ENCODE results near the gene IPO13.

Gene IPO13

GRCh38 chr1:43913666-43914360 lies 32.9 kb upstream of the IPO13 start:
- DNase-seq (ENCODE audit: insufficient read length, low spot score) (no peak), FAIRE-seq (no peak)
- TF ChIP-seq POLR2A (IDR thresholded peaks at IDR 0.05; ENCODE audit: low read depth, low read length) = no peak

- FAIRE-seq (no peak), DNase-seq (ENCODE audit: insufficient read length, low spot score) (no peak)
- no peak for TF ChIP-seq POLR2A (IDR thresholded peaks at IDR 0.05; ENCODE audit: low read depth, low read length)
Measured at GRCh38 chr1:43914576-43915525, 31.9 kb upstream of the IPO13 start.

GRCh38 chr1:43919906-43920305 lies 26.8 kb upstream of the IPO13 start:
- FAIRE-seq = no peak
- DNase-seq (ENCODE audit: insufficient read length, low spot score) = no peak
- TF ChIP-seq POLR2A (IDR thresholded peaks at IDR 0.05; ENCODE audit: low read depth, low read length) = no peak

GRCh38 chr1:43921022-43921421 lies 25.7 kb upstream of the IPO13 start:
- DNase-seq (ENCODE audit: insufficient read length, low spot score) = no peak
- TF ChIP-seq POLR2A (IDR thresholded peaks at IDR 0.05; ENCODE audit: low read depth, low read length) = no peak
- no peak for FAIRE-seq

DNA sequence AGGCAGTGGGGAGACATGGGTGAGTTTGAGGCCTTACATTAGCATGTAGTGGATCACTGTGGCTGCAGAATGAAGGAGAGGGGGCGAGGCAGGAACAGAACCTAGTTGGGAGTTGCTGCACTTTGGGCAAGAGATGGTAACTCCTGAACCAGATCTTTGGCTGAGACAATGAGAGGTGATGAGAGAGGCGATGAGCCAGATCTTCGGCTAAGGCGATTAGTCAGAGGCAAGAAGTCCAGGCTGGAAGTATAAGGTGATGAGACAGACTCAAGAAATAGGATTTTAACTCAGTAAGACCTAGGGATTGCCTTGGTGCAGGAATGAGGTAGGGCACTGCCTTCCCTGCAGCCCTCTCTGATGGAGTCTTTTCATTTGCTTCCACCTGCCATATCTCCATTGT lies 22.2 kb upstream of the IPO13 start:
- no peak for DNase-seq (ENCODE audit: insufficient read length, low spot score)
- no peak for FAIRE-seq
- no peak for TF ChIP-seq POLR2A (IDR thresholded peaks at IDR 0.05; ENCODE audit: low read depth, low read length)

- DNase-seq (ENCODE audit: insufficient read length, low spot score) = no peak
- no peak for TF ChIP-seq POLR2A (IDR thresholded peaks at IDR 0.05; ENCODE audit: low read depth, low read length)
- FAIRE-seq = no peak
Measured at GRCh38 chr1:43925846-43926245, 20.9 kb upstream of the IPO13 start.

DNA sequence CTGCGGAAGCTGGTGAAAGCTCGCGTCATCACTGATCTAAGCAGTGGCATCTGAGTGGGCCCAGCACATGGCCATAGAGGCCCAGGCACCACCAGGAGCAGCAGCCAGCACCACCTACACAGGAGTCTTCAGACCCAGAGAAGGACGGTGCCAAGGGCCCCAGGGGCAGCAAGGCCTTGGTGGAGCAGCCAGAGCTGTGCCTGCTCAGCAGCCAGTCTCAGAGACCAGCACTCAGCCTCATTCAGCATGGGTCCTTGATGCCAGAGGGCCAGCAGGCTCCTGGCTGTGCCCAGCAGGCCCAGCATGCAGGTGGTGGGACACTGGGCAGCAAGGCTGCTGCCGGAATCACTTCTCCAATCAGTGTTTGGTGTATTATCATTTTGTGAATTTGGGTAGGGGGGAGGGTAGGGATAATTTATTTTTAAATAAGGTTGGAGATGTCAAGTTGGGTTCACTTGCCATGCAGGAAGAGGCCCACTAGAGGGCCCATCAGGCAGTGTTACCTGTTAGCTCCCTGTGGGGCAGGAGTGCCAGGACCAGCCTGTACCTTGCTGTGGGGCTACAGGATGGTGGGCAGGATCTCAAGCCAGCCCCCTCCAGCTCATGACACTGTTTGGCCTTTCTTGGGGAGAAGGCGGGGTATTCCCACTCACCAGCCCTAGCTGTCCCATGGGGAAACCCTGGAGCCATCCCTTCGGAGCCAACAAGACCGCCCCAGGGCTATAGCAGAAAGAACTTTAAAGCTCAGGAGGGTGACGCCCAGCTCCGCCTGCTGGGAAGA lies 16.4 kb upstream of the IPO13 start:
- no peak for TF ChIP-seq POLR2A (IDR thresholded peaks at IDR 0.05; ENCODE audit: low read depth, low read length)
- DNase-seq (ENCODE audit: insufficient read length, low spot score) (no peak), FAIRE-seq (no peak)

DNA sequence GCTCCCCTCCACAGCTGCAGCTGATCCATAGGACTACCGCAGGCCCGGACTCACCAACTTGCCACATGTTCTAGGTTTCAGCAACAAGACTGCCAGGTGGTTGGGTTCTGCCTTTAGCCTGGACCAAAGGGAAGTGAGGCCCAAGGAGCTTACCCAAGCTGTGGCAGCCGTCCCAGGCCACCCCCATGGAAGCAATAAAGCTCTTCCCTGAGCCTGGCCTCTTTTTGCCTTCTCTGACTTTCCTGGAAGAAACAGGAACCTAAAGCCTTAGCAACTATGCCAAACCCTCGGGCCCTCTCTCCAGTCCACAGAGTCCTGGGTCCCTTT lies 15.8 kb upstream of the IPO13 start:
- no peak for TF ChIP-seq POLR2A (IDR thresholded peaks at IDR 0.05; ENCODE audit: low read depth, low read length)
- FAIRE-seq (no peak), DNase-seq (ENCODE audit: insufficient read length, low spot score) (no peak)

DNA sequence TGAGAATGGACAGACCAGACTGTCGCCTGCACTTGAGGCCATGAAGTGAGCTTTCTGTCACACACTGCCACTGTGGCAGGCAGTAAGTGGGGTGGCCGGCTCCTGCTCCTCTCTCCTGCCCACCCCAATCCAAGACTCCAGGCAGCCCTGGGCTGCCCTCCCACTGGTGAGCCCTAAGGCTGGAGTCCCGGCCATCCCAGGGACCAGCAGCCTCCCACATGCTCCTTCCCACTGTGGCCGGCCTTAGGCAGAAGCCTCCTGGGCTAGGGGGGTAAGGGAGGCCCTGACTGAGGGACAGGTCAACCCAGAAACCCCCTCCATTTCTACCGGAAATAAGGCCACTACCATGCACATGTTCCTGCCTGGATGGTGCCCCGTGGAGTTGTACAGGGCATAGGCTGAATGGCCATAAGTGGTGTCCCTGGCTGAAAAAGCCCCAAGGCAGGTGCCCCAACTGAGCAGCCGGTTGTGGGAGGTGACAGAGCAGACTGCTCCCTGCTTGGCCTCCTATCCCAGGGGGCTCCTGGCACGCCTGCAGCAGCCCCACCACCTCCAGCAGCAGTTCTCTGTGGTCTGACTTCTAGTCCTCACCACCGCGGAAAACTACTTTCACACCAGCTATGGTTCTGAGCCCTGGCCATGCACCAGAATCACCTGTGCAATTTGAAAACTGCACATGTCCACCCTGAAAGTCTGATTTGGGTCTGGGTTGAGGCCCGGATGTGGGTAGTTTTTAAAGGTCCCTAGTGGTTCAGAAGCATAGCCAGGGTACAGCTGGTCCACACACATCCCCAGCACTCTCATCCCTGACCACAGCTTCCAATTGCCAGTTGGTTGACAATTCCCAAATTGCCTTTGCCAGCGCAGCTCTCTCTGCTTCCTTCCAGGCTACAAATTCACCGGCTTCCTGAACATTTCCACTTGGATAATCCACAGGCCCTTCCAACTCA lies 14.8 kb upstream of the IPO13 start:
- DNase-seq (ENCODE audit: insufficient read length, low spot score) (no peak), FAIRE-seq (no peak)
- no peak for TF ChIP-seq POLR2A (IDR thresholded peaks at IDR 0.05; ENCODE audit: low read depth, low read length)

DNA sequence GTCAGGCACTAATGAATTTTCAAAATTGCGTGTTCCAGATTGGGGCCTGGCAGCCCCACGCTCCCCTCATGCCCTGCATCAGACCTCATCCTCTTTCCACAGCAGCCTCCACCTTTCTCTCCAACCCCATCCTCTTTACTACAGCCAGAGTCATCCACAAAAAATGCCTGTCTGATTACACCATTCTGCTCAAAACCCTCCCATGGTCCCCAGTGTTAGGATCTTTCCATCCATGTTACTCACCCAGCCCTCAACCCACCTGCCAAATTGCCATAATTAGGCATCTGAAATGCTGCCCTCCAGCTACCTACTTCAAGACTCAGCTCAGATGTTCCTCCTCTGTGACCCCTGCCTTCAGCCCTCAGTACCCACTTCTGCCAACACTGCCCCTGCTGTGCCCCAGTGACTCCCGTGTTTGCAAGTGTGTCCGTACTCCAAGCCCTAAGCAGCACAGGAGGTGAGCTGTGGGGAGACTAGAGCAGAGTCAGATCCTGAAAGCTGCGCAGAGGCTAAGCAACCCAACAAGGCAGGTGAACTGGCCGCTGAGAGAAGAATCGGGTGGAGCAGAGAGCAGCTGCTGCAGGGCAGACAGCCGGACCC lies 13.9 kb upstream of the IPO13 start:
- no peak for FAIRE-seq
- DNase-seq (ENCODE audit: insufficient read length, low spot score) = peak; percentile 76
- TF ChIP-seq POLR2A (IDR thresholded peaks at IDR 0.05; ENCODE audit: low read depth, low read length) = no peak

DNA sequence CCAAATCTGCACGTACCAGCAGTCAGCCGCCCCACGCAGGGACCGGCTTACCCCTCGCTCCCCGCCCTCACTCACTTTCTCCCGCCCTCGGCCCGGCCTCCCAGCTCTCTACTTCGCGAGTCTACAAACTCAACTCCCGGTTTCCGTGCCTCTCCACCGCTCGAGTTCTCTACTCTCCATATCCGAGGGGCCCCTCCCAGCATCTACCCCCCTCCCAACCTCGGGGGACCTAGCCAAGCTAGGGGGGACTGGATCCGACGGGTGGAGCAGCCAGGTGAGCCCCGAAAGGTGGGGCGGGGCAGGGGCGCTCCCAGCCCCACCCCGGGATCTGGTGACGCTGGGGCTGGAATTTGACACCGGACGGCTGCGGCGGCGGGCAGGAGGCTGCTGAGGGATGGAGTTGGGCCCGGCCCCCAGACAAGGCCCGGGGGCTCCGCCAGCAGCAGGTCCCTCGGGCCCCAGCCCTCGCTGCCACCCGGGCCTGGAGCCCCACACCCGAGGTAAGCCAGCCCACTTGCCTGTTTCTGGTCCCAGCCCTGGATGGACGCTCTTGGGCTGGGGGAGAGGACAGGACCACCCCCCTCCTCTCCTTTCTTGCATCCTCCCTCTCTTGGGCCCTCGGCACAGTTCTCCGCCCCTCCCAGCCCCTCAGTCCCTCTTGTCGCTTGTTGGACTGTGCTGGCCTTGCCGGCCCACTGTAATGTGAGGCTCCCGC lies 13.2 kb upstream of the IPO13 start, which contains the start of gene ARTN:
Gene ARTN, plus strand, starts transcription at position 416 of the 715 bp plus-strand sequence. CDS start 1,856 bp downstream, outside the sequence.
- FAIRE-seq = no peak
- no peak for TF ChIP-seq POLR2A (IDR thresholded peaks at IDR 0.05; ENCODE audit: low read depth, low read length)
- DNase-seq (ENCODE audit: insufficient read length, low spot score) = no peak
